Breast epithelium (tissue), 3 donors: Measurements from ENCODE around the gene GHITM.

Source experiments
- CTCF ChIP-seq, 3 donors: fragments of 450-650 bp; IDR thresholded peaks; one replicate each; pipeline ENCODE4 v1.5.1; 2016 to 2017; ENCODE audit warnings: antibody characterized with exemption in 3 of 3, mild to moderate bottlenecking in 3 of 3, moderate library complexity in 3 of 3
- POLR2A ChIP-seq: fragments of 450-650 bp; IDR thresholded peaks from one replicate; pipeline ENCODE4 v1.6.1; 2016; ENCODE audit warnings: antibody characterized with exemption, mild to moderate bottlenecking, moderate library complexity

- TF ChIP-seq POLR2A (no peak), CTCF (IDR thresholded peaks at IDR 0.05) (no peak)
Measured at GRCh38 chr10:84200537-84201243, 61.4 kb downstream of the GHITM start.
